CD4-positive, alpha-beta T cell treated with Interferon alpha-2 for 1 hour (primary cell): ENCODE measurements around the gene NT5DC1.
A peak's percentile ranks its signal among the peaks of the same experiment; 100 is the strongest.

Experiments used
- DNase-seq, 2 donors: peaks; one replicate each; pipeline ENCODE4 v3.0.0-alpha.2; 2020 to 2022

NT5DC1 gene

DNA sequence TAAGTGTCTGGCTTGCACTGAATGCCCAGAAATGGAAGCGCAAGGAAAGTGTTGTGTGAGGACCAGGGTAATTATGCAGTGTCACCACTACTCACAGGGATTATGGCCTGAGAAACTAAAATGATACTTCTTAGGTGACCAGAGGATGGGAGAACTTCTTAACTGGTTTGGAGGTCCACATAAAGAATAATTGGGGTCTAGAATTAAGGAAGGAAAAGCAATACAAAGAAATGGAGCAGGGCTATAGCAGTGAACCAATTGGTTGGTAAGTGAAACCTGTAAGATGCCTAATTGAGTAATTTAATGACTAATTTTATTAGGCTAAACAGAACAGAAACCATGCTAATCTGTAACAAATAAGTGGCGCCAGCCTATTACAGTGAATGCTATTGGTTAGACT is 147.9 kb downstream of the NT5DC1 start:
- DNase-seq: no peak

DNA sequence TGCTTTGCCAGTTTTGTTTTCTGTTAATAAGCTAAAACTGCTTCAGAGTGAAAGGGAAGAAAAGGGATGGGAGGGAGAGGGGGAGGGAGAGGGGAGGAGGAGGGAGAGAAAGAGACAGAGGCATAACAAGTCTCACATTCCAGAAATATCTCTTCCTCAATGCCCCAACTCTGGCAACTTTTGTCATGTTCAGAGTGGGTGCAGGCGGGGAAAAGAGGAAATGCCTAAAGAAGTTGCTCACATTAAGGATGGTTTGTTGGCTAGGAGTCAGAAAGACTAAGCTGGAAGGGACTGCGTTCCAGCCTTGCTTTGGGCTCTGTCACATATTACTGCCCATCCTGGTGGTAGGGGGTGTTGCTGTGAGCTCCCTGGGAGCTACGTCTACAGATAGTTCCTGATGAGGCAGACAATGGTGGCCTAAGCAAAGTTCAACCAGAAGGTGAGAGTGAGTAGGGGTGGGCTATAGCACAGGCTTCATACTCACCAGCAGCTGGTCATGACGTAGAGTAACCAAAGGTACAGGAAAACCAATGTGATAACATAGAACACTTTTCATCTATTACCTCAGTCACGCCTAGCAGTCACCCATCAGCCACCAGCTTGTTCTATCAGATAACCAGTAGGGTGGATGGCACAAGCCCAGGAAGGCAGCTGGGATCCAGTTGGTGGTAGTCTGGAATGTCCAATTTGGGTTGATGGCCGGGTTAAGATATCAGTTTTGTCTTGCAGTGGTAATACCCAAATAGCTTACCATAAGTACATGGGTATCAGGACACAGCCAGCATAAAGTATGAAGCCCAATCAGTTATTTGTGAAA is 151.1 kb downstream of the NT5DC1 start:
- no peak for DNase-seq

DNA sequence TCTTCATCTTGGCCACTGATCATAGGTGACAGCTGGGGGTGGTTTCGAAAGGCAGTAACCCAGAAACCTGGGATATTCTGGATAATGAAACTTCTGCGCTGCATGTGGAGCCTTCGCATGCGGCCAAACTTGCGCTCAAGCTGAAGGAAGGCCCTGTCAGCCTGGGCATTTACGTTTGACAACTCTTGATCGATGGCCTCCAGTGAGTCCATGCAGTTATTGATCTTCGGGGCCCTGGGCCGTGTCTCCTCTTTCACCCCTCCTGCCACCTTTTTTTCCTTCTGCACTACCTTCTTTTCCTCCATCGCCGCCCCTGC is 152.5 kb downstream of the NT5DC1 start:
- DNase-seq: no peak

DNA sequence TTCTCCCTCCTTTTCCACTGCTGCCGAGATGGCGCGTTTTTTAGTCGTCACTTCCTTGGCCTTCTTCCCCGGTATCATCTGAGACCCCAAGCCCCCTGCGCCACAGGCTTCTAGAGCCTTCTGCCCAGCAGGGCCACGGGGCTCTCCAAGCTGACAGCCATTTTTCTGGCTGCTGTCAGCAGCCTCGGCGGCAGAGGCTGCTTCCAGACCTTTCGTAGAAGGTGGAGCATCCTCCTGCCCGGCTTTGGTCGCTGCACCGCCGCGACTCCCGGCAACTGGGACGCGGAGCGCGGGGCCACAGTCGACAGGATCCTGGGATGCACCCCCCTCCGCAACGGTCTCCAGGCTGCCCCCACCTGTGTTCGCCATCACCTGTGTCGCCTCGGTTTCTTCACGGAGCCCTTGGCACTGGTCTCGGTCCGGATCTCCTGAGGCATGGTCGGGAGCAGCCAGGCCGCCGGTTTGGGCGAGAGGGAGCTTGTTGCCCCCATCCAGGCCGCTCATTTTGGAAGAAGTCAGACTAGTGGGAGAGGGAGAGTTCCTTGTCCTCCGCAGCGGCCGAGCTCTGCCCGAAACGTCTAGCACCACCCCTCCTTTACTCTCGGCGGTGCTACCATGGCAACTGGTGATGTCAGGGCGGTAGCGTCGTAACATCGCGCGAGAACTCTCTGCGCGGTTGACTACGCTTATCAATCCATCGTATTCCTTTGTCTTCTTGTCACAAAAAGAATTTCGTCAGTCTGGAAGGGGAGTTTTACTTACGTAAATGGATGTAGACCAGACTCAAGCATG is 153.0 kb downstream of the NT5DC1 start, which contains the start of gene TSPYL4:
TSPYL4 (minus strand) TSS at position 571 of the 792 bp plus-strand sequence; CDS start at position 504, 67 bp downstream.
- DNase-seq: peak; percentile 93 to 95

DNA sequence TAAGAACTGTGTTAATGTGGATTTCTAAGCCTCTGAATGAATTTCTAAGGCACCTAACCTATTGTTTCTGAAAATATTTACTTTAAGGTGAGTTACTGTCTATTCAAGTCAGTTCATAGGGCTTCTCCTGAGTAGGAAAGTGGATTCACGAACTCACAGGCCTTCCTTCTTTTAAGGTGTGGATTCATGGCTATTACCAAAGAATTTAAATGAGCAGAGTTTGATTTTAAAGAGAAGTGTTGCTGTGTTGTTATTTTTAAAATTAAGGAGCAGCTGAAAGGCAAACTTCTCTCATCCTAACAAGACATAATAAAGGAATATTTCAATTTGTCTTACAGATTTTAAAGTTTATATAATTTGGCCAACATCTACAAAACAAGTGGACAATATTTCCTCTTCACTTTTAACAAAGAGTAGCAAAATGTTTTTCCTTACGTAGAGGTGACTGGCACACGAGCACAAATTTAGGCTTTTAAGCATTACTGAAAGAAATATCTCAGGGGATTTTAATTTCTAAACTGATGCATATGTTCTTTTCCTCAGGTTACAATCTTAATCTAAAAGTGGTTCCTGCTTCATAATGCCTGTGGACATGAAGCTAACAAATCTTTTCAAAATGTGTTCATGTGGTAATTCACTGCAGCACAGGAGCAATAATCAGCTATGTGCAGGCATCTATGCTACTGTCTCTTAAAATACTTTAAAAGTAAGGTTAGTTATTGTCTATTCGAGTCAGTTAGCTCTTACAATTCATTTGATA is 153.8 kb downstream of the NT5DC1 start:
- no peak for DNase-seq

DNA sequence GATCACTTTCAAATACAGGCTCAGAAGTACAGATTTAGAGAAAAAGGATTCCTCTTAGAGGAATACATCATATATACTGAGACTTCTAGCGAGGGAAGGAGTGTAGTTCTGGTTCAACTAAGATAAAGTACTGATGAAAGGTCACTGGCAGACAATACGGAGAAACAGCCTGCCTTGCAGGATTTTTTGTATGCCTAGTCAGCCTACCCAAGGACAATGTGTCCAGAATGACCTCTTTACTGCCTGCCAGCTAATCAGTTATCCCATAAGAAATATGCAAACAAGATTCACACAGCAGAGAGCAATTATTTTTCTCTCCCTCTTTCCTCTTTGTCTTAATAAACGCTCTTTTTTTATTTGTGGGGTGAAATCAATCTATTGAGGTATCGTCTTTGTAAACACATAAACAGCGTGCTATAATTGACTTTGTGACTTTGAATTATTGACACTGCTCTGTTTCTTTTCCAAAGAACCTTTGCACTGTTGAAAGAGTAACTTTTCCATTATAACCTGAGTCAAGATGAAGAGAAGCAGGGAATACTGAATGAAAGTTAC is 154.7 kb downstream of the NT5DC1 start:
- no peak for DNase-seq

DNA sequence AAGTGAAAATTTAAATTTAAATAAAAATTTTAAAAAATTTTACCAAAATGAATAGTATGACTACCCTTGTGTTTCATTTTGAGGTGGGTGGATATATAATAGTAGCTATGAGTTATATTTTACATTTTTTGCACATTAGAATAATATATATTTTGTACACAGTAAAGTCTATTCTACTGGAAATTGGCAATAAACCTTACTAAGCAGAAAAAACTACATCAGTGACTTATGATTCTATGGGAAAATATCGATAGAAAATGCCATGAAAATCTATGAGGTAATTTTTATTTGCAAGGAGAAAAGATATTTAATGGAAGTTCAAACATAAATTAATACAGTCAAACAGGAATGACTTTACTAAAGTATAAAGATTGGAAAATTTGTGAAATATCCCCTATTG is 156.0 kb downstream of the NT5DC1 start:
- DNase-seq: no peak

DNA sequence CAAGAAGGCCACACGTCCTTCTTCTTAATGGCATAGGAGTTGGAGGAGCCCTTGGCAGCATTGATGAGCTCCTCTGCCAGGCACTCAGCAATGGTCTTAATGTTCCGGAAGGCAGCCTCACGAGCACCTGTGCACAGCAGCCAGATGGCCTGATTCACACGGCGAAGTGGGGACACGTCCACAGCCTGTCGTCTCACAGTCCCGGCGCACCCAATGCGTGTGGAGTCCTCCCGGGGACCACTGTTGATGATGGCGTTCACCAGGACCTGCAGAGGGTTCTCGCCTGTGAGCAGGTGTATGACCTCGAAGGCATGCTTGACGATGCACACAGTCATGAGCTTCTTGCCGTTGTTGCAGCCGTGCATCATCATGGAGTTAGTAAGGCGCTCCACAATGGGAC is 157.9 kb downstream of the NT5DC1 start:
- DNase-seq: no peak

DNA sequence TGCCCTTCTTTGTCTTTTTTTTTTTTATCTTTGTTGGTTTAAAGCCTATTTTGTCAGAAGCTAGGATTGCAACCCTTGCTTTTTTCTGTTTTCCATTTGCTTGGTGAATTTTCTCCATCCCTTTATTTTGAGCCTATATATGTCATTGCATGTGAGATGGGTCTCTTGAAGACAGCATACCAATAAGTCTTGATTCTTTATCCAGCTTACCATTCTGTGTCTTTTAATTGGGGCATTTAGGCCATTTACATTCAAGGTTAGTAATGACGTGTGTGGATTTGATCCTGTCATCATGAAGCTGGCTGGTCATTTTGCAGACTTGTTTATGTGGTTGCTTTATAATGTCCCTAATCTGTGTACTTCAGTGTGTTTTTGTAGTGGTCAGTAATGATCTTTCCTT is 162.7 kb downstream of the NT5DC1 start:
- DNase-seq: no peak

DNA sequence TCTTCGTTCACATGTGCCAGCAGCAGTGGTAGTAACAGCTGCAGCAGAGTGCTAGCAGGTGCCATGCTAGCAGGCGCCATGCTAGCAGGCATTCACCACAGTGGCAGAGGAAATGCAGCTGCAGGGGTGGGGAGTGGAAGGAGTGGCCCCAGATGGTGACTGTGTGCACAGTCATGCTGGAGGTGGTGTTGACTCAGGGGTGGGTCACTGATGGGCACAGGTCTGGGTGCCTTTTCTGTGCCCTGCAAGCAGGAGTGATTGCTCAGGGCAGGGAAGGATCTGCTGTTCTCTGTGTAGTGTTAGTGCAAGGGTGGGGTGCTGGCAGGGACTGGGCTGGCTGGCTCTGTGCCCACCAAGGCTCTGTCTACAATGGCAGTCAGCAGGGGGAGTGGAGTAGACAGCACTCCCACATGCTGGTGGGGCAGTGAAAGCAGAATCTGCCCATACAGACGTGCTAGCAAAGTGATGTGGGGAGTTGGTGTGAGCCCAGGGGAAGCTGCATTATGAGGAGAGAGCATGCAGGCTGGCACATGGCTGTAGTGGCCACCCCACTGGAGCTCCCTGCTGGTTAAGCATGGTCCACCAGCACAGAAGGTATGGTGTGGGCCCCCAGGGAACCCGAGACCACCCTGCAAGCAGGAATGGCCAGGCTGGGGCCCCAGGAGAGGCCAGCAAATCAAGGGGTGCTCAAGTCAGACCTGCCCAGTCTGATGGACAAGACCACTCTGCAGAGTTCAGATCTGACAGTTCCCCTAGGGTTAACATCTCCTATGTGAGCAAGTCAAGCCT is 164.6 kb downstream of the NT5DC1 start:
- no peak for DNase-seq

DNA sequence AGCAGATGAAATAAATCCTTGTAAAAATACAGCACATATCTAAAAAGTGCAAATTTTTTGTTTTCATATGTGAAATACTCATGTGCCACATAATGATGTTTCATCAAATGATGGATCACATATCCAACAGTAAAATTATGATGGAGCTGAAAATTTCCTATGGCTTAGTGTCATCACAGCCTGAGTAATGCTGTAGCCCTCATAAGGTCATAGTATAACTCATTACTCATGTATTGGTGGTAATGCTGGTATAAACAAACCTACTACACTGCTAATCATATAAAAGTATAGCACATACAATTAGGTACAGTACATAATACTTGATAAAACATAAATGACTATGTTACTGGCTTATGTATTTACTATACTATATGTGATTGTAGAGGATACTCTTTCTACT is 166.2 kb downstream of the NT5DC1 start:
- no peak for DNase-seq

DNA sequence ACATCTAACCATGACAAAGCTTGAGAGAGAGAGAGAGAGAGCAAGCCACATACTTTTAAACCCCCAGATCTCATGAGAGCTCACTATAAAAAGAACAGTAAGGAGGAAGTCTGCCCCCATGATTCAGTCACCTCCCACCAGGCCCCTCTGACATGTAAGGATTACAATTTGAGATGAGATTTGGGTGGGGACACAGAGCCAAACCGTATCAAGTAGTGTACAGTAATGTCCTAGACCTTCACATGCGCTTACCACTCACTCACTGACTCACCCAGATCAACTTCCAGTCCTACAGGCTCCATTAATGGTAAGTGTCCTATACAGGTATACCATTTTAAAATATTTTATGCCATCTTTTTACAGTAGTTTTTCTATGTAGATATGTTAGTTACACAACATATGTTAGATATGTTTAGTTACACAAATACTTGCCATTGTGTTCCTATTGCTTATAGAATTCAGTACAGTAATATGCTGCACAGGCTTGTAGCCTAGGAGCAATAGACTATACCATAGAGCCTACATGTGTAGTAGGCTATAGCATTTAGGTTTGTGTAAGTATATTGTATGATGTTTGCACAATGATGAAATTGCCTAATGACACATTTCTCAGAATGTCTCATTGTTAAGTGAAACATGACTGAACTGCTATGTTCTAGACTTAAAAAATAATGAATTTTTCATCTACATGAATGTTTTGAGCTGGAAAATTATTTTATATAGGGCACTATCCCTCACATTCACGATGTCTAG is 167.4 kb downstream of the NT5DC1 start:
- DNase-seq: no peak

DNA sequence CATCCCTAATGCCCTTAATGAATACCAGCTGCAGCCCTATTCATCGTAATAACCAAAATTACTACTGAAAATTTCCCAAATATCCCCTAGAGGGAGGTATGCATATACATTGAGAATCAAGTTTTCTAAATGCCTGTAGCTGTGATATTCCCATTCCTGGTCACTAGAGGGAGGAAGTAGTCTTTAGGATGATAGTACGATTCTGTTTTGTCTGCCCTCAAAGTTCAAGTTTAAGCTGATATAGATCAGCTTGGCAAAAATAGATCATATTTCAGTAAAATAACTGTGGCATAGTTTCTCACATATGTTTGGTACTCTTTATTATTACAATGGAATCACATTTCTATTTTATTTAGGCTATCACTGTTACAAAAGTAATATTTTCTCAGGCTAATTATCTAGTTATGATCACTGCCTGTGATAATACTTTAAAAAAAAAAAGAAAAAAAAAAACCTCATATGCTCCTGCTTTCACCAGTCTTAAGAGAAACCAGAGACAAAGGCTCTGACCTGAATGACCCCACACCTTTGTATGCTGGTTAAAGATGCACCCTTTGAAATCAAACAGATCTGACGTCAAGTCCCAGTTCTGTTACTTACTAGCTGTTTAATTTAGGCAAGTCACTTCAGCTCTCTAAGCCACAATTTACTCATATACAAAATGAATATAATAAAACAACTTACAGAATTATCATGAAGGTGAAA is 168.1 kb downstream of the NT5DC1 start:
- DNase-seq: peak in 1 of 2 donors; percentile 72

DNA sequence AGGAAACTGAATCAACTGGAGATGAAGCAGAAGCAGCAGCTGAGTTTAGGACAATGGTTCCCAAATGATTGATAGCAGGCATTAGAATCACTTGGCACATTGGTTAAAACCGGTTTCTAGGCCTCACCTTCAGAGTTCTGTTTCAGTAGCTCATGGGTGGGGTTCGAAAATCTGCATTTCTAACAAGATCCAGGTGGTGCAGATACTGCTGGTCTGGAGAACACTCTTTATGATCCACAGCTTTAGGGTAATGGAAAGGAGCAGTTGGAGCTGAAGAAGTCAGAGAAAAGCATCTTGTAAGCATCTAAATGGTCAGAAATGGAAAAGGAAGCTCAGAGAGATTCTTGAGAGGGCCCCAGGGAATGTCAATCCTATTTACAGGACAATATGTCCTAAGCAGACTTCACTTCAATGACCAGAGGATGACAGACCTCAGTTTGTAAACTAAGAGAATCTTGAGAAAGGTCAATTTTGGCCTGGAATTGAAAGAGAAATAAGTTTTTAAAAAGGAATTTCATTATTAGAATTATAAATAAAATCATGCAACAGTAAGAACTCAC is 170.6 kb downstream of the NT5DC1 start:
- no peak for DNase-seq

DNA sequence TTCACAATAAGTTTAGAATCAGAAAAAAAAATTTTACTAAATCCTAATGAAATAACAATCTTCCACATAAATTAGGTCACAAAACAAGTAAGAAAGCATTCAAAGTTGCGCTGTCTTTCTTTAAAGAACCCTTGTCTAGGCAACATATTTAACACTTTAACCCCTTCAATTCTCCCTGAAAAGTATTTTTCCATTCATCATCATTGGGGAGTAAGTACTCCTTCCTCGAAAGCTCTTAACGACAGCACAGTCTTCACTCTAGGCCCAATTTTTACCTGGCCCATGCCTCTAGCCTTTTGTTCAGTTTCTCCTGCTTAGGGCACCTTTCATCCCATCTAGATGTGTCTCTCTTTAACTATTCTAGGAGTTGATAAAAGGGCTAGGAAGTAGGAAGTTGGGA is 176.5 kb downstream of the NT5DC1 start:
- DNase-seq: no peak

DNA sequence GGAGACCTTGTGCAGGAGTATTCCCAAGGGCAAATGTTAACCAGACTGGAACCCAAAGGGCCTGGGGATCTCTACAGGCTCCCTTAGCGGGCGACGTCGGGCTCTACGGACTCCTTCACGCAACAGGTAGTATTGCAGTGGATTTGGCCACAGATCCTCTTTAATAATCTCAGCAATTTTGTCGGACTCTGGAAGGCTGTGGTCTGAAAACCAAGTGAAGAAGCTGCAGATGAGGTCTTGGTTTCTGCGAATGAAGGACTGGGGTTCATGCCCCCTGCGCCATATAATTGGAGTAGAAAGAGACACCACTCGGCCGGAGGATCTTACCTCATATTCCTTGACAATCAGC is 177.8 kb downstream of the NT5DC1 start:
- no peak for DNase-seq

DNA sequence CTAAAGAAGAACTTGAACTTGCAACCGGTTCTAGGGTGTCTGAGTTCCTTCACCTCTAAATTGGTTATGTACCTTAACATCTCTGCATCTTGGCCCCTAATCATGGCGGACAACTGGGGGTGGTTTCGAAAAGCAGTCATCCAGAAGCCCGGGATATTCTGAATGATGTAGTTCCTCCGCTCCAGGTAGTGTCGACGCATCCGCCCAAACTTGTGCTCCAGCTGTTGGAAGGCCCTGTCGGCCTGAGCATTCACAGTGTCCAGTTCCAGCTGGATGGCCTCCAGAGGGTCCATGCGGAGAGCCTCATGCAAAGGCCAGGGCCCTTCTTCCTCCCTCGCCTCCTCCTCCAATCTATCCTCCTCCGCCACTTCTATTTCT is 178.2 kb downstream of the NT5DC1 start:
- DNase-seq: peak in 1 of 2 donors; percentile 42

DNA sequence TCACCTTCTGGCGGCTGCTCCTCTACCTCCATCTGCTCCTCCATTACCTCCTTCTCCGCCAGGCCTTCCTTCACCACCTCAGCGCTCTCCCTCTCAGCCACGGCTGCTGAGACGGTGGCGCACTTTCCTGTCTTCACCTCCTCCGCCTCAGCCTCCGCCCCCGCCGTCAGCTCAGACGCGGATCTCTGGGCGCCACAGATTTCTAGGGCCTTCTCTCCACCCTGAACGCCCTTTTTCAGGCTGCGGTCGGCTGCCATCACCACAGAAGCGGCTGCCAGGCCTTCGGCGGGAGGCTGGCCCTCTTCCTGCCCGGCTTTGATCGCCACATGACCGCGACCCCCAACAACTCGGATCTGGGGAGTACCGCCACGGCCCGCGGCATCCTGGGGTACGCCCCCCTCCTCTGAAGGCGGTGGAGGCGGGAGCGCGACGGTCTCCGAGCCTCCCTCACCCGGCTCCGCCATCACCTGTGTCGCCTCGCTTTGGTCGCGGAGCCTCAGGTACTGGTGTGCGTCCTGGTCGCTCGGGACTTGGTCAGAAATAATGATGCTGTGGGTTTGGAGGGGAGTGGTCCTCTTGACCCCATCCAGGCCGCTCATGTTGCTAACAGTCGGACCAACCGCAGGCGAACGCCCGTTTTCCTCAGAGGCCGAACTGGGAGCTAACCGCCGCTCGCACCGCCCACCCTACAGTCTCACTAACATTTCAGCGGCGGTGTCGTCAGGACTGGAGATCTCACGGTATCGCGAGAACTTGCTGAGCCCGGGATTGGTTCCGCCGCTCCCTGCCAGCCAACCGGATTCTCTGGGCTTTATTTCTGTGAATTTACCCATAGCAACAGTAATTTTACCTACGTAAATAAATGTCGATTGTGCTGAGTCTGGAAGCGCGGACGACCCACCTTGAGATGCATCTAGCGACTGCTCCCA is 178.8 kb downstream of the NT5DC1 start, which contains the start of gene TSPYL1:
TSPYL1 (minus strand) TSS at position 699 of the 929 bp plus-strand sequence; CDS start at position 599, 100 bp downstream.
- peak; percentile 96 to 97 for DNase-seq

DNA sequence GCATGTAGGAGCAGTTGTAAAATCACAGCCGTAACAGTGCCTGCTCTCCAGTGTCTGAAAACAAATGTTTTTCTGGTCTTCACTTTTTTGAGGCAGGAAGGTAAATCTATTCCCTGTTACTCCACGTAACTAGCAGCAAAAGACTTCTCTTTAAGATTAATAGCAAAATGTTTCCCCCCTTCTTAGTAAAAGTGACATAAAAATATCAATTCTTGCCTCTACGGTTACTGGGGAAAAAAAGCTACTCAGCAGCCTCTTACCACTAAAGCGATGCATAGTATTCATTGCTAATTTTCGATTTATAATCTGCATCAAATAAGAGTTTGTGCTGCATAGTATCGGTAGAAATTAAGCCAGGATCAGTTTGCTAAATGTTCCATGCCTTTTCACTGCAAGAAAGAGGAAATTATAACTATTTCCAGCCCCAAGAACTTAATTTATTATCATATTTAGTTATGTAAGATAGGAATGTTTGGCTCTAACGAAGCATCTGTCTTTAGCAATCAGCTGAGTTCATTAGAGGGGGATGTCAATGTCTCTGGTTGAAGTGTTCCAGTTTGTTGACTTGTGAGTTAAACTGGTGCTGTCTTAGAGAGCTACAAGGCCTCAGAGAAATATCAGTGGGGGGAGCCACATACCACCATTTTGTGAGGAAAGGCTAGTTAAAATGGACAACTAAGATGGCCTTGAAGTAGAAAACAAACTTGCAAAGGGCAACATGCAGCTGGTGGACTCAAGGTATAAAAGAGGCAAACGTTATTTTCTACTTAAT is 179.7 kb downstream of the NT5DC1 start:
- DNase-seq: no peak
